B cell (primary cell): ENCODE data around the gene CACNA1A. TPM values are rescaled to one million over a fixed set of nuclear protein-coding genes. Genes with fewer than 3 reads are reported as not detected.

Experiments
- ATAC-seq: fragments of 200-7000 bp; cut with Tn5 transposase; one replicate; pipeline ENCODE4 v1.10.0; 2021; ENCODE audit warnings: low read depth, mild to moderate bottlenecking, moderate number of reproducible peaks, moderate library complexity
- CTCF ChIA-PET: fragments of 350-600 bp; sonication (Branson Sonifier 250); formaldehyde crosslinking; loops from one replicate; lab custom pipeline; 2021; ENCODE audit warnings: antibody characterized with exemption, inconsistent platforms; lab: Charles Lee
- POLR2A ChIA-PET: fragments of 350-600 bp; sonication (Branson Sonifier 250); formaldehyde crosslinking; loops from one replicate; lab custom pipeline; 2021; ENCODE audit warnings: antibody characterized with exemption; lab: Charles Lee
- DNase-seq: peaks from one replicate; pipeline ENCODE4 v3.0.0; 2013
- H2AFZ ChIP-seq: 2 replicates; pipeline ENCODE4 v1.6.1; 2012; ENCODE audit warnings: mild to moderate bottlenecking, low read depth, low read length; ENCODE audit not compliant: insufficient read depth, poor library complexity, severe bottlenecking
- H3K27ac ChIP-seq, 2 donors: 1 replicate in 1 of 2; 2 replicates in 1 of 2; pipeline ENCODE4 v1.5.1; 2012 to 2013; ENCODE audit warnings: low read length in 2 of 2, mild to moderate bottlenecking in 2 of 2, moderate library complexity in 1 of 2
- H3K27me3 ChIP-seq, 4 experiments: fragments of 200-600 bp in 1 of 4; sonication (generic) in 1 of 4; replicated peaks in 1 of 4; 1 replicate in 2 of 4; 2 replicates in 2 of 4; pipeline versions ENCODE4 v1.6.1 to v1.7.0; 2013 to 2016; ENCODE audit warnings: low read length in 3 of 4, mild to moderate bottlenecking in 2 of 4, mixed read lengths in 1 of 4, moderate library complexity in 1 of 4; ENCODE audit not compliant: insufficient read depth in 4 of 4, control insufficient read depth in 3 of 4; ENCODE audit errors: control extremely low read depth in 1 of 4
- H3K36me3 ChIP-seq, 2 experiments: replicated peaks in 1 of 2; 1 replicate in 1 of 2; 2 replicates in 1 of 2; pipeline versions ENCODE4 v1.6.1 to v1.7.1; 2013; ENCODE audit warnings: low read length in 1 of 2; ENCODE audit not compliant: insufficient read depth in 2 of 2, control insufficient read depth in 1 of 2; ENCODE audit errors: control extremely low read depth in 1 of 2, extremely low read depth in 1 of 2
- H3K4me1 ChIP-seq, 2 donors: fragments of 200-600 bp in 1 of 2; sonication (generic) in 1 of 2; 1 replicate in 1 of 2; 2 replicates in 1 of 2; pipeline versions ENCODE4 v1.5.1 to v1.6.1; 2013 to 2017; ENCODE audit warnings: low read length in 2 of 2; ENCODE audit not compliant: control insufficient read depth in 2 of 2, insufficient read depth in 2 of 2
- H3K4me2 ChIP-seq: replicated peaks from 2 replicates; pipeline ENCODE3; 2012; ENCODE audit warnings: mild to moderate bottlenecking, low read depth, low read length; ENCODE audit not compliant: poor library complexity, severe bottlenecking
- H3K4me3 ChIP-seq, 5 experiments: fragments of 200-600 bp in 1 of 5; sonication (generic) in 1 of 5; 1 replicate in 3 of 5; 2 replicates in 2 of 5; pipeline versions ENCODE4 v1.5.1 to v1.7.0; 2011 to 2016; ENCODE audit warnings: low read length in 4 of 5, mild to moderate bottlenecking in 4 of 5, low read depth in 2 of 5, control low read depth in 1 of 5, moderate library complexity in 1 of 5; ENCODE audit not compliant: insufficient read depth in 1 of 5; ENCODE audit errors: control extremely low read depth in 1 of 5, extremely low read depth in 1 of 5
- H3K79me2 ChIP-seq: fragments of 200-600 bp; sonication (generic); one replicate; pipeline ENCODE4 v1.6.0; 2016; ENCODE audit warnings: low read length; ENCODE audit not compliant: control insufficient read depth, insufficient read depth
- H3K9ac ChIP-seq: fragments of 200-600 bp; sonication (generic); 2 replicates; pipeline ENCODE4 v1.6.1; 2017; ENCODE audit warnings: mild to moderate bottlenecking, low read length, moderate library complexity
- H3K9me3 ChIP-seq, 3 donors: one replicate each; pipeline versions ENCODE4 v1.6.1 to v1.7.1; 2013; ENCODE audit warnings: low read length in 2 of 3; ENCODE audit not compliant: control insufficient read depth in 2 of 3, insufficient read depth in 1 of 3; ENCODE audit errors: control extremely low read depth in 1 of 3
- H4K20me1 ChIP-seq: 2 replicates; pipeline ENCODE4 v1.6.0; 2012; ENCODE audit warnings: mild to moderate bottlenecking, low read length; ENCODE audit not compliant: insufficient read depth, control insufficient read depth, poor library complexity, severe bottlenecking
- H3K27ac Mint-ChIP-seq: one replicate; pipeline ENCODE4 v1.8.0; 2021; ENCODE audit warnings: mixed read lengths
- H3K27me3 Mint-ChIP-seq: one replicate; pipeline ENCODE4 v1.8.0; 2021; ENCODE audit warnings: mixed read lengths
- H3K4me1 Mint-ChIP-seq: one replicate; pipeline ENCODE4 v1.8.0; 2021; ENCODE audit warnings: mixed read lengths
- H3K4me3 Mint-ChIP-seq: one replicate; pipeline ENCODE4 v1.8.0; 2021; ENCODE audit warnings: mixed read lengths
- H3K9me3 Mint-ChIP-seq: one replicate; pipeline ENCODE4 v1.8.0; 2022; ENCODE audit warnings: mixed read lengths; ENCODE audit not compliant: insufficient read depth
- EZH2 ChIP-seq: IDR thresholded peaks from 2 replicates; pipeline ENCODE4 v1.6.1; 2012; ENCODE audit warnings: borderline replicate concordance, low read depth, mild to moderate bottlenecking, moderate library complexity, low read length; ENCODE audit not compliant: insufficient read depth, poor library complexity, severe bottlenecking
- WGBS: methylation state at CpG from one replicate; pipeline ENCODE4 v1.1.5; 2013; ENCODE audit warnings: missing lambda C conversion rate; ENCODE audit not compliant: insufficient coverage; 5-methylcytosine and 5-hydroxymethylcytosine counted together
- intact Hi-C: fragments of 100-400 bp; cut with micrococcal nuclease; formaldehyde crosslinking; loops from one replicate; pipeline ENCODE4 v1.10.0; 2022
- polyA plus RNA-seq: library from polyadenylated mRNA; depleted of rRNA; stranded (reverse); fragments of >200 nt; gene quantifications from 2 replicates; pipeline ENCODE4 v1.2.3, GENCODE V29; 2012
- total RNA-seq, 2 donors: library from RNA; stranded (reverse); fragments of 120-200 nt in 1 of 2; gene quantifications; 1 replicate in 1 of 2; 2 replicates in 1 of 2; pipeline versions ENCODE4 v1.2.3 to v1.2.4, GENCODE V29; 2013 to 2022
- TF ChIP-seq, protein P1 (sequence below): fragments of 200-600 bp; IDR thresholded peaks from one replicate; pipeline ENCODE4 v1.8.0; 2022; ENCODE audit warnings: antibody characterized with exemption, mild to moderate bottlenecking

Gene CACNA1A
- total and polyA plus RNA-seq, 2 donors (not counting 1 experiment from before 2014, with no cell fraction given), result 1.2 to 1.3 TPM

DNA sequence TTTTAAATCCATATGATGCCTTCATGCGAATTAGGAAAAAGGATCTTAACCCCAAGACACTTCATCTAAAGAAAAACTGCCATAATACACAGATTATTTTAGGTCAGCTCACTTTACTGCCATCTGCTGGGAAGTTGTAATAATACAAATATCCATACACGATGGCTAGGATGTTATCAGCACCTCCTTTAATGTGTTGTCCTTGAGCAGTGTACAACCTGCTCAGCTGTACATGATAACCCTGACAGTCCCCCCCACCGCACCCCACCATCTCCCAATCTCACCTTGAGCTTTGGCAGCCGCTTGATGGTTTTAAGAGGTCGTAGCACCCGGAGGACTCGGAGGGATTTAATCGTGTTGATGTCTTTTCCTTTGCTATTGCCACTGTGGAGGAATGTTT lies 243.8 kb downstream of the CACNA1A start:
- Histone ChIP-seq H3K4me3 (no peak overlapping the region), H3K4me1 (peaks cover 16 to 20% of the 10 kb centered on the region in 2 donors), H4K20me1 (no peaks in the 10 kb centered on the region), H3K27ac (no peak overlapping the region), H3K9me3 (peaks cover 0 to 5% (median 0%) of the 10 kb centered on the region in 3 donors), H3K27me3 (peaks cover 0 to 7% (median 1%) of the 10 kb centered on the region in 4 experiments), H3K4me2 (peak overlapping the region; percentile 38), H3K79me2 (peaks cover 2% of the 10 kb centered on the region), H3K9ac (no peak overlapping the region), H3K36me3 (no peaks in the 10 kb centered on the region), H2AFZ (no peak overlapping the region)
- H3K27me3 Mint-ChIP-seq, result peaks cover 15% of the 10 kb centered on the region
- intact Hi-C loops, result loop anchor here (1.0 to 5.0 kb wide), 4 partner anchors 14 to 284 kb away; partner anchors contain the start of gene LYL1
- H3K27ac Mint-ChIP-seq, result peak overlapping the region; percentile 67
- no peak overlapping the region for H3K4me3 Mint-ChIP-seq
- peaks cover 19% of the 10 kb centered on the region for H3K4me1 Mint-ChIP-seq
- no peaks in the 10 kb centered on the region for H3K9me3 Mint-ChIP-seq
- ChIA-PET CTCF (interaction anchor here (0.7 to 6.7 kb wide), 29 partner anchors 9 to 327 kb away, joined by 3 to 95 read pairs (median 5); partner anchors contain the start of genes IER2, NACC1 and STX10), POLR2A (interaction anchor here (0.6 to 2.0 kb wide), 7 partner anchors 47 to 161 kb away, joined by 3 to 8 read pairs (median 4); no protein-coding TSS in a partner anchor)
- TF ChIP-seq, protein P1, sequence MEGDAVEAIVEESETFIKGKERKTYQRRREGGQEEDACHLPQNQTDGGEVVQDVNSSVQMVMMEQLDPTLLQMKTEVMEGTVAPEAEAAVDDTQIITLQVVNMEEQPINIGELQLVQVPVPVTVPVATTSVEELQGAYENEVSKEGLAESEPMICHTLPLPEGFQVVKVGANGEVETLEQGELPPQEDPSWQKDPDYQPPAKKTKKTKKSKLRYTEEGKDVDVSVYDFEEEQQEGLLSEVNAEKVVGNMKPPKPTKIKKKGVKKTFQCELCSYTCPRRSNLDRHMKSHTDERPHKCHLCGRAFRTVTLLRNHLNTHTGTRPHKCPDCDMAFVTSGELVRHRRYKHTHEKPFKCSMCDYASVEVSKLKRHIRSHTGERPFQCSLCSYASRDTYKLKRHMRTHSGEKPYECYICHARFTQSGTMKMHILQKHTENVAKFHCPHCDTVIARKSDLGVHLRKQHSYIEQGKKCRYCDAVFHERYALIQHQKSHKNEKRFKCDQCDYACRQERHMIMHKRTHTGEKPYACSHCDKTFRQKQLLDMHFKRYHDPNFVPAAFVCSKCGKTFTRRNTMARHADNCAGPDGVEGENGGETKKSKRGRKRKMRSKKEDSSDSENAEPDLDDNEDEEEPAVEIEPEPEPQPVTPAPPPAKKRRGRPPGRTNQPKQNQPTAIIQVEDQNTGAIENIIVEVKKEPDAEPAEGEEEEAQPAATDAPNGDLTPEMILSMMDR, result peak; percentile 71
- TF ChIP-seq EZH2, result no peak
- DNase-seq (peak; percentile 76), ATAC-seq (peak; percentile 22)
- WGBS, result 0% methylated on average over 1 of the region's 8 CpGs
